ENCODE data around the gene SMCR8. TPM values are rescaled to one million over a fixed set of nuclear protein-coding genes. Genes with fewer than 3 reads are reported as not detected.

Gene SMCR8
- total and polyA plus RNA-seq, 2 of the 13 experiments (the other 11 are each of a cell fraction or from before 2014, with no cell fraction given): 7.6 to 11.8 TPM

DNA sequence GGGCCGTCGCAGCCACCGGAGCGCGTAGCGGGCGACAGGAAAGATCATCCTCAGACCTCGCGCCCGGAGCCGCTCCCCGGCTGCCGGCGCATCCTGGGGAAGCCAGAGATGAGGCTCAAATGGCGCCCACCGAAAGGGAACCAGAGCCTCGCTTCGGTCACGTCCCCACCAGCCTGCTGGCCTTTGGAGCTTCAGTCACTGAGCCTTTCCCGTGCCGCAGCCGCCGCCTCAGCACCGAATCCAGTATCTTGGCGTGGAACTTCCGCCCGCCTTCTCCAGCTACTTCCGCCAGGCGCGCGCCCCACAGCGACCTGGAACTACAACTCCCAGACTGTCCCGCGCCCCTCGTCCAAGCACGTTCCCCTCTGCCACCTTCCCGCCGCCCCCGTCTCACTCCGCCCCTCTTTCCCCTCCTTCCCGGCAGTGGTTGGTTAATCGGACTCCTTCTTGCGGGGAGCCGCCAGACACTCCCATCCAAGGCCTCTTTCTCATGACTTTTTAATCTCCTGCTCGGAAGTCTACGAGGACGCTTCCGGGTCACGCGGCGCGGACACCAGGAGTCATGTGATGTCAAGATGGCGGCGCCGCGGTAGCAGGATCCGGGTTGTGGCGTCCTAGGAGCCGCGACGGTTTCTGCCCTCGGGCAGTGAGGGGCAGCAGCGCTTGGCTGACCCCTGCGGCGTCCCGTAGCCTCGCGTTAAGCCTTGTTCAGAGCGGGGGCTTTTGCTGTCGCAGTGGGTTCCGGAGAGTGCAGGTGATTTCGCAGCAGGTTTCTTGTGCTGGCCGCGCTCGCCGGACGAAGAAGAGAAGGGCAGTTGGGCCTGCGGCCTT, at the start of gene SMCR8, which contains the start of gene TOP3A (continued):
- TF ChIP-seq, protein P1, sequence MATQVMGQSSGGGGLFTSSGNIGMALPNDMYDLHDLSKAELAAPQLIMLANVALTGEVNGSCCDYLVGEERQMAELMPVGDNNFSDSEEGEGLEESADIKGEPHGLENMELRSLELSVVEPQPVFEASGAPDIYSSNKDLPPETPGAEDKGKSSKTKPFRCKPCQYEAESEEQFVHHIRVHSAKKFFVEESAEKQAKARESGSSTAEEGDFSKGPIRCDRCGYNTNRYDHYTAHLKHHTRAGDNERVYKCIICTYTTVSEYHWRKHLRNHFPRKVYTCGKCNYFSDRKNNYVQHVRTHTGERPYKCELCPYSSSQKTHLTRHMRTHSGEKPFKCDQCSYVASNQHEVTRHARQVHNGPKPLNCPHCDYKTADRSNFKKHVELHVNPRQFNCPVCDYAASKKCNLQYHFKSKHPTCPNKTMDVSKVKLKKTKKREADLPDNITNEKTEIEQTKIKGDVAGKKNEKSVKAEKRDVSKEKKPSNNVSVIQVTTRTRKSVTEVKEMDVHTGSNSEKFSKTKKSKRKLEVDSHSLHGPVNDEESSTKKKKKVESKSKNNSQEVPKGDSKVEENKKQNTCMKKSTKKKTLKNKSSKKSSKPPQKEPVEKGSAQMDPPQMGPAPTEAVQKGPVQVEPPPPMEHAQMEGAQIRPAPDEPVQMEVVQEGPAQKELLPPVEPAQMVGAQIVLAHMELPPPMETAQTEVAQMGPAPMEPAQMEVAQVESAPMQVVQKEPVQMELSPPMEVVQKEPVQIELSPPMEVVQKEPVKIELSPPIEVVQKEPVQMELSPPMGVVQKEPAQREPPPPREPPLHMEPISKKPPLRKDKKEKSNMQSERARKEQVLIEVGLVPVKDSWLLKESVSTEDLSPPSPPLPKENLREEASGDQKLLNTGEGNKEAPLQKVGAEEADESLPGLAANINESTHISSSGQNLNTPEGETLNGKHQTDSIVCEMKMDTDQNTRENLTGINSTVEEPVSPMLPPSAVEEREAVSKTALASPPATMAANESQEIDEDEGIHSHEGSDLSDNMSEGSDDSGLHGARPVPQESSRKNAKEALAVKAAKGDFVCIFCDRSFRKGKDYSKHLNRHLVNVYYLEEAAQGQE (IDR thresholded peaks at IDR 0.05; ENCODE audit: borderline replicate concordance in 1 of 2, low read depth in 1 of 2, low read length in 2 of 2): no peak
- TF ChIP-seq ZNF746 (CRISPR knock-in tag; IDR thresholded peaks at IDR 0.05): no peak; the same call in 1 of the 2 replicates
- TF ChIP-seq FOXK2 (IDR thresholded peaks at IDR 0.05): peak; percentile 27; the same call in 1 of the 2 replicates
- TF ChIP-seq HOXA3 (CRISPR knock-in tag; IDR thresholded peaks at IDR 0.05): peak; percentile 78
- TF ChIP-seq, protein P2, sequence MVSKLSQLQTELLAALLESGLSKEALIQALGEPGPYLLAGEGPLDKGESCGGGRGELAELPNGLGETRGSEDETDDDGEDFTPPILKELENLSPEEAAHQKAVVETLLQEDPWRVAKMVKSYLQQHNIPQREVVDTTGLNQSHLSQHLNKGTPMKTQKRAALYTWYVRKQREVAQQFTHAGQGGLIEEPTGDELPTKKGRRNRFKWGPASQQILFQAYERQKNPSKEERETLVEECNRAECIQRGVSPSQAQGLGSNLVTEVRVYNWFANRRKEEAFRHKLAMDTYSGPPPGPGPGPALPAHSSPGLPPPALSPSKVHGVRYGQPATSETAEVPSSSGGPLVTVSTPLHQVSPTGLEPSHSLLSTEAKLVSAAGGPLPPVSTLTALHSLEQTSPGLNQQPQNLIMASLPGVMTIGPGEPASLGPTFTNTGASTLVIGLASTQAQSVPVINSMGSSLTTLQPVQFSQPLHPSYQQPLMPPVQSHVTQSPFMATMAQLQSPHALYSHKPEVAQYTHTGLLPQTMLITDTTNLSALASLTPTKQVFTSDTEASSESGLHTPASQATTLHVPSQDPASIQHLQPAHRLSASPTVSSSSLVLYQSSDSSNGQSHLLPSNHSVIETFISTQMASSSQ (IDR thresholded peaks at IDR 0.05; ENCODE audit: low read depth): peak; percentile 32; the same call in 1 of the 2 replicates
- TF ChIP-seq, protein P2 (CRISPR knock-in tag; IDR thresholded peaks at IDR 0.05; ENCODE audit: borderline replicate concordance): no peak; the same call in 1 of the 2 replicates
- TF ChIP-seq ZNF383 (CRISPR knock-in tag; IDR thresholded peaks at IDR 0.05; ENCODE audit: borderline replicate concordance): no peak
- no peak for TF ChIP-seq KLF13 (CRISPR knock-in tag; IDR thresholded peaks at IDR 0.05)
- TF ChIP-seq AGO2 (optimal IDR thresholded peaks at IDR 0.05; ENCODE audit: low read depth, low read length): no peak
- peak; percentile 42; the same call in 1 of the 2 replicates for TF ChIP-seq ZNF598 (CRISPR knock-in tag; IDR thresholded peaks at IDR 0.05; ENCODE audit: borderline replicate concordance)
- TF ChIP-seq, protein P3, sequence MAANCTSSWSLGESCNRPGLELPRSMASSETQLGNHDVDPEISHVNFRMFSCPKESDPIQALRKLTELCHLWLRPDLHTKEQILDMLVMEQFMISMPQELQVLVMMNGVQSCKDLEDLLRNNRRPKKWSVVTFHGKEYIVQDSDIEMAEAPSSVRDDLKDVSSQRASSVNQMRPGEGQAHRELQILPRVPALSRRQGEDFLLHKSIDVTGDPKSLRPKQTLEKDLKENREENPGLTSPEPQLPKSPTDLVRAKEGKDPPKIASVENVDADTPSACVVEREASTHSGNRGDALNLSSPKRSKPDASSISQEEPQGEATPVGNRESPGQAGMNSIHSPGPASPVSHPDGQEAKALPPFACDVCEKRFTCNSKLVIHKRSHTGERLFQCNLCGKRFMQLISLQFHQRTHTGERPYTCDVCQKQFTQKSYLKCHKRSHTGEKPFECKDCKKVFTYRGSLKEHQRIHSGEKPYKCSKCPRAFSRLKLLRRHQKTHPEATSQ (CRISPR knock-in tag; IDR thresholded peaks at IDR 0.05; ENCODE audit: borderline replicate concordance): no peak
- TF ChIP-seq GABPB1 (CRISPR knock-in tag; IDR thresholded peaks at IDR 0.05): peak; percentile 97
- TF ChIP-seq PRMT3 (CRISPR knock-in tag; IDR thresholded peaks at IDR 0.05; ENCODE audit: borderline replicate concordance, low read depth): peak; percentile 86; the same call in 1 of the 2 replicates
- peak; percentile 51; the same call in 2 of the 3 replicates for TF ChIP-seq MXI1 (IDR thresholded peaks at IDR 0.05; ENCODE audit: borderline replicate concordance, low read depth, low read length)
- no peak; the same call in 1 of the 2 replicates for TF ChIP-seq ETV6 (CRISPR knock-in tag; conservative IDR thresholded peaks at IDR 0.05)
- peak; percentile 45; the same call in 1 of the 2 replicates for TF ChIP-seq SNAPC2 (CRISPR knock-in tag; IDR thresholded peaks at IDR 0.05)
- no peak for TF ChIP-seq ZNF660 (CRISPR knock-in tag; IDR thresholded peaks at IDR 0.05; ENCODE audit: borderline replicate concordance, low read depth)
- TF ChIP-seq SP2 (CRISPR knock-in tag; IDR thresholded peaks at IDR 0.05): peak; percentile 48
